Neutrophil (primary cell): Measurements from ENCODE around the gene A4GNT.

Experiments
- H3K27ac ChIP-seq: fragments of 200-600 bp; sonication (generic); 2 replicates; pipeline ENCODE4 v1.5.1; 2016; ENCODE audit warnings: mild to moderate bottlenecking, moderate library complexity
- H3K27me3 ChIP-seq: fragments of 200-600 bp; sonication (generic); 2 replicates; pipeline ENCODE4 v1.6.0; 2016; ENCODE audit warnings: mild to moderate bottlenecking
- H3K36me3 ChIP-seq: fragments of 200-600 bp; sonication (generic); 2 replicates; pipeline ENCODE4 v1.5.1; 2017
- H3K4me1 ChIP-seq, 2 experiments: fragments of 200-600 bp in 1 of 2; sonication (generic) in 1 of 2; 1 replicate in 1 of 2; 2 replicates in 1 of 2; pipeline versions ENCODE4 v1.5.1 to v1.6.1; 2013 to 2016; ENCODE audit warnings: low read depth in 1 of 2, low read length in 1 of 2, mild to moderate bottlenecking in 1 of 2, moderate library complexity in 1 of 2; ENCODE audit not compliant: control insufficient read depth in 1 of 2, insufficient read depth in 1 of 2
- H3K4me3 ChIP-seq, 2 experiments: fragments of 200-600 bp in 1 of 2; sonication (generic) in 1 of 2; 1 replicate in 1 of 2; 2 replicates in 1 of 2; pipeline ENCODE4 v1.5.1; 2013 to 2016; ENCODE audit warnings: low read depth in 1 of 2, low read length in 1 of 2, mild to moderate bottlenecking in 1 of 2, moderate library complexity in 1 of 2
- H3K9me3 ChIP-seq: fragments of 200-600 bp; sonication (generic); 2 replicates; pipeline ENCODE4 v1.5.1; 2016
- TF ChIP-seq, protein P1 (sequence below): fragments of 200-600 bp; sonication (generic); IDR thresholded peaks from 2 replicates; pipeline ENCODE4 v1.5.1; 2016; ENCODE audit warnings: antibody characterized with exemption

A4GNT gene

DNA sequence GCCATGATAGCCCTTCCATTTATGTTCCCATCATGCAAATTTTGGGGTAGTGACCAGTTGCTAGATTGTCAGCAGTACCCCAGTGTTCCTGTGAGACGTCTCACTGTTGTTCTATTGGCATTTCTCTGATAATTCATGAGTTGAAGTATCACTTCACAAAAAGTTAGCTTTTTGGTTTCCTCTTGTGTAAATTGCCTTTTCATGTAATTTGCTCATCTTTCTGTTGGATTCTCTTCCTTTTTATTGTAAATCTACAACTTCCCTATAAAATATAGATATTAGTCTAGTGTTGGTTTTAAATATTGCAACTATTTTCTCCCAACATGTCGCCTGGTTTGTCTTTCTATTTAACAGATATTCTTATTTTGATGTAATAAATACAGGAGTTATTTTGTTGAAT is 7.5 kb upstream of the A4GNT start:
- H3K4me3 ChIP-seq, result no peak overlapping the region
- H3K4me1 ChIP-seq, result peaks cover 51% of the 10 kb centered on the region in 2 experiments
- TF ChIP-seq, protein P1, sequence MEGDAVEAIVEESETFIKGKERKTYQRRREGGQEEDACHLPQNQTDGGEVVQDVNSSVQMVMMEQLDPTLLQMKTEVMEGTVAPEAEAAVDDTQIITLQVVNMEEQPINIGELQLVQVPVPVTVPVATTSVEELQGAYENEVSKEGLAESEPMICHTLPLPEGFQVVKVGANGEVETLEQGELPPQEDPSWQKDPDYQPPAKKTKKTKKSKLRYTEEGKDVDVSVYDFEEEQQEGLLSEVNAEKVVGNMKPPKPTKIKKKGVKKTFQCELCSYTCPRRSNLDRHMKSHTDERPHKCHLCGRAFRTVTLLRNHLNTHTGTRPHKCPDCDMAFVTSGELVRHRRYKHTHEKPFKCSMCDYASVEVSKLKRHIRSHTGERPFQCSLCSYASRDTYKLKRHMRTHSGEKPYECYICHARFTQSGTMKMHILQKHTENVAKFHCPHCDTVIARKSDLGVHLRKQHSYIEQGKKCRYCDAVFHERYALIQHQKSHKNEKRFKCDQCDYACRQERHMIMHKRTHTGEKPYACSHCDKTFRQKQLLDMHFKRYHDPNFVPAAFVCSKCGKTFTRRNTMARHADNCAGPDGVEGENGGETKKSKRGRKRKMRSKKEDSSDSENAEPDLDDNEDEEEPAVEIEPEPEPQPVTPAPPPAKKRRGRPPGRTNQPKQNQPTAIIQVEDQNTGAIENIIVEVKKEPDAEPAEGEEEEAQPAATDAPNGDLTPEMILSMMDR, result no peak

DNA sequence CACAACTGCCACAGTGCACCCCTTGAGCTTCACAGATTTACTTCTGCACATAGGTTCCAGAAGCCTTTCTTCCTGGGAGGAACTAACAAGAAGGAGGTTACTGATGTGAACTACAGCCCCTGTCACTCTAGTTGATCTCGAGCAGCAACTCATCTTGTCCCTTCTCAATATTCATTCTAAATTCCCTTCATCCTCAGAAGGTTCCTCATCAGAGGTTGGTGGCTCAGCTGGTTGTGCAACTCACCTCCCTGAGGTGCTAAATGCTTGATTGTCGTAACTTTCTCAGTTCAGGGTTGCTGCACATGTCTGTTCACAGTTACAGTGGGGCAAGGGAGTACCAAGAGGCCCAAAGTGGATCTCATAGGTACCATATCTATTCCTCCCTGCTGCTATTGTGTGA is 5.7 kb upstream of the A4GNT start:
- peaks cover 57 to 64% of the 10 kb centered on the region in 2 experiments for H3K4me1 ChIP-seq
- peak overlapping the region; percentile 91 for H3K27ac ChIP-seq
- TF ChIP-seq, protein P1, result no peak
- no peaks in the 10 kb centered on the region for H3K36me3 ChIP-seq
- peak overlapping the region in 1 of 2 experiments; percentile 18 for H3K4me3 ChIP-seq
- H3K9me3 ChIP-seq, result no peaks in the 10 kb centered on the region
- no peaks in the 10 kb centered on the region for H3K27me3 ChIP-seq

More for the DNA sequence above, 7.5 kb upstream of the A4GNT start:
- no peaks in the 10 kb centered on the region for H3K27me3 ChIP-seq
- no peaks in the 10 kb centered on the region for H3K36me3 ChIP-seq
- no peaks in the 10 kb centered on the region for H3K9me3 ChIP-seq
- H3K27ac ChIP-seq, result no peak overlapping the region

DNA sequence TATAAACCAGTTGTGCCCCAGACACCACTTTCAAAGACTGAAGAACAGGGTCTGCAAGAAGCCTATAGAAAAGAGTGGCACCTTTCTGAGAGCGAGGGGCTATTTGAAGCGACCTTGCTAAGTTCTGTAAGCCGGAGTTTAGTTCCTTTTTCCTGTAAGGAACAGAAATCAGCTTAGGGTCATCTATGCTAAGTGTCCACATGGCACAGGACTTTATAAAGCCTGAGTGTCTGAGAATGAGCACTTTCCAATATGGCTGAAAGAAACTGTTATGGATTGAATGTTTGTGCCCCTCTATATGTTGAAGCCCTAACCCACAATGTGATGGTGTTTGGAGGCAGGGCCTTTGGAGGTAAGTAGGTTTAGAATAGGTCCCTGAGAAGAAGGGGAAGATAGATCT is 4.0 kb upstream of the A4GNT start:
- H3K27ac ChIP-seq, result peak overlapping the region; percentile 91
- H3K36me3 ChIP-seq, result no peaks in the 10 kb centered on the region
- H3K9me3 ChIP-seq, result no peaks in the 10 kb centered on the region
- TF ChIP-seq, protein P1, result no peak
- peak overlapping the region in 1 of 2 experiments; percentile 41 for H3K4me3 ChIP-seq
- peaks cover 57 to 64% of the 10 kb centered on the region in 2 experiments for H3K4me1 ChIP-seq
- no peaks in the 10 kb centered on the region for H3K27me3 ChIP-seq

DNA sequence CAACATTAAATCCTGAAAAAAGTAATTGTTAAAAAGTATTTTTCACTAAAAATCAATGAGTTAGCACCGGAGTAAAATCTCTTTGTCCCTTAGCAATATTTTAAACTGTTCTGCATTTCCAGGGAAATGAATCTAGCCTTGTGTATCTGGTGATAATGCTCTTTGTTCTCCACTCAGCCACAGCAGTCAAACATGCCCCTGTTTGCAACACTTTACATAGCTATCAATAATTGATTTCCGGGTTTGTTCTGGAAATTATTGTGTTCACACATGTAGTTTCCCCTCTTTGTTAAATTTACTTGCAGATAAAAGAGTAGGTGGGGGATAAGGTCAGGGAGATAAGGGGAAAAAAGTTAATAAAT is 3.6 kb upstream of the A4GNT start:
- Histone ChIP-seq H3K27ac (peak overlapping the region; percentile 91), H3K9me3 (no peaks in the 10 kb centered on the region), H3K27me3 (no peaks in the 10 kb centered on the region), H3K4me3 (peak overlapping the region in 1 of 2 experiments; percentile 41), H3K4me1 (peaks cover 57 to 64% of the 10 kb centered on the region in 2 experiments), H3K36me3 (no peaks in the 10 kb centered on the region)
- TF ChIP-seq, protein P1, result no peak

DNA sequence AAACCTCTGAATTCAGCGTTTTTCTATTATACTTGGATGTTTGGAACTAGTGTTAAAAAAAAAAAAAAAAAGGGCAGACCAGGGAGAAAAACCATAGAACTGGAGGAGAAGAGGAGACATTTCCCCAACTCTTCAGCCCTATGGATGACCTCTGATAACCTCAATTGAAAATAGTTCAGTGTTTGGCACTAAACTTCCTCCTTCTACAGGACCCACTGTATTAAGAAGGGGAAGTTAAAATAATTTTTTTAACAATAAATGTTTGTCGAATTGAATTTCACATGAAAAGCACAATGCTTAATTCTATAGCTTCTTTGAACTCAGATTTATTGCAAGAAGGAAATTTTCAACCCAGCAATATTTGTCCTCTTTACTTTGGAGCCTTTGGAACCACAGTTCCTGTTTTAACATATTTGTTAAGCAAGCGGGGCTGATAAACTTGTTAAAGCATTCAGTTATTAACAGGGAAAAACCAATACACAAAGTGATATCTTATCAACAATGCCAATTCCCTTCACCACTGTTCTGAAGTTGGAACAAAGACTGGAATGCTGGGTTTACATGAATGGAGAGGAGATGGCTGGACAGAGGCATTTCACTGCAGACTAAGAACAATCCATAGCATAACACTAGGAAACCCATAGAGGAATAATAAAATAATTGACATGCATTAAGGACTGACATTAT is 3.1 kb upstream of the A4GNT start:
- H3K27me3 ChIP-seq, result no peaks in the 10 kb centered on the region
- H3K9me3 ChIP-seq, result no peaks in the 10 kb centered on the region
- peaks cover 57 to 64% of the 10 kb centered on the region in 2 experiments for H3K4me1 ChIP-seq

More for the DNA sequence above, 3.1 kb upstream of the A4GNT start:
- peak overlapping the region in 1 of 2 experiments; percentile 41 for H3K4me3 ChIP-seq
- H3K27ac ChIP-seq, result peak overlapping the region; percentile 91
- no peaks in the 10 kb centered on the region for H3K36me3 ChIP-seq
- TF ChIP-seq, protein P1, result no peak
